Tibial nerve (tissue), 4 donors: ENCODE measurements around the gene PSME3. TPM values are rescaled to one million over a fixed set of nuclear protein-coding genes. Genes with fewer than 3 reads are reported as not detected.

Source experiments
- DNase-seq, 2 donors: peaks; one replicate each; pipeline ENCODE4 v3.0.0-alpha.2; 2019; ENCODE audit warnings: low spot score in 2 of 2
- H3K27ac ChIP-seq, 4 donors: fragments of 200-600 bp; sonication (generic) in 3 of 4; one replicate each; pipeline ENCODE4 v1.5.1; 2017 to 2019; ENCODE audit warnings: mild to moderate bottlenecking in 1 of 4
- H3K27me3 ChIP-seq, 2 donors: fragments of 200-600 bp; sonication (generic) in 1 of 2; one replicate each; pipeline versions ENCODE4 v1.5.1 to v1.6.0; 2017 to 2019
- H3K36me3 ChIP-seq, 3 donors: fragments of 200-600 bp; sonication (generic); one replicate each; pipeline ENCODE4 v1.5.1; 2018 to 2019
- H3K4me1 ChIP-seq, 4 donors: fragments of 200-600 bp; sonication (generic) in 3 of 4; one replicate each; pipeline ENCODE4 v1.5.1; 2017 to 2019
- H3K4me3 ChIP-seq, 4 donors: fragments of 200-600 bp; sonication (generic) in 3 of 4; one replicate each; pipeline ENCODE4 v1.5.1; 2017 to 2019; ENCODE audit warnings: mild to moderate bottlenecking in 1 of 4, moderate library complexity in 1 of 4
- H3K9me3 ChIP-seq, 4 donors: fragments of 200-600 bp; sonication (generic) in 3 of 4; one replicate each; pipeline ENCODE4 v1.5.1; 2017 to 2019
- CTCF ChIP-seq, 5 experiments: fragments of 200-600 bp in 3 of 5; fragments of 450-650 bp in 2 of 5; sonication (generic) in 3 of 5; IDR thresholded peaks; one replicate each; pipeline ENCODE4 v1.5.1; 2016 to 2019; ENCODE audit warnings: antibody characterized with exemption in 5 of 5, mild to moderate bottlenecking in 3 of 5, moderate library complexity in 2 of 5
- EP300 ChIP-seq, 2 donors: sonication (generic); formaldehyde crosslinking; IDR thresholded peaks; one replicate each; pipeline ENCODE4 v1.6.1; 2017; ENCODE audit warnings: antibody characterized with exemption in 2 of 2, mild to moderate bottlenecking in 1 of 2
- POLR2A ChIP-seq, 2 donors: fragments of 450-650 bp; IDR thresholded peaks; one replicate each; pipeline ENCODE4 v1.6.1; 2017; ENCODE audit warnings: antibody characterized with exemption in 2 of 2, mild to moderate bottlenecking in 2 of 2, moderate library complexity in 2 of 2
- WGBS, 2 donors: methylation state at CpG; one replicate each; pipeline ENCODE4 v1.1.5; 2018; 5-methylcytosine and 5-hydroxymethylcytosine counted together
- small RNA-seq: library from RNA; depleted of rRNA; stranded (forward); fragments of <200 nt; gene quantifications from one replicate; pipeline ENCODE3, GENCODE V24; 2016
- total RNA-seq, 4 donors: library from RNA; depleted of rRNA; stranded (reverse); fragments of >200 nt; gene quantifications; one replicate each; pipeline ENCODE4 v1.1.0, GENCODE V29; 2016

Gene PSME3
- total RNA-seq, 4 donors from 2014 or later, result 42.2 to 86.7 (median 53.7) TPM

GRCh38 chr17:42891539-42892152 lies 58.4 kb downstream of the PSME3 start:
- no peaks in the 10 kb centered on the region for H3K27me3 ChIP-seq
- no peak for TF ChIP-seq CTCF (IDR thresholded peaks at IDR 0.05)
- no peak for TF ChIP-seq EP300 (IDR thresholded peaks at IDR 0.05)
- no peak for TF ChIP-seq POLR2A (IDR thresholded peaks at IDR 0.05)
- no peaks in the 10 kb centered on the region for H3K9me3 ChIP-seq
- WGBS, 2 donors, result 23 to 33% methylated on average over 10 of the region's 10 CpGs
- H3K4me1 ChIP-seq, result peaks cover 0 to 24% (median 5%) of the 10 kb centered on the region in 4 donors
- H3K27ac ChIP-seq, result peak overlapping the region in 3 of 4 donors; percentile 57 to 79 (median 70)
- DNase-seq, result peak in 1 of 2 donors; percentile 33
- no peak overlapping the region for H3K4me3 ChIP-seq
- H3K36me3 ChIP-seq, result no peaks in the 10 kb centered on the region

- Histone ChIP-seq H3K27ac (peak overlapping the region in 1 of 4 donors; percentile 6), H3K27me3 (no peaks in the 10 kb centered on the region), H3K4me3 (no peak overlapping the region), H3K36me3 (no peaks in the 10 kb centered on the region), H3K9me3 (no peaks in the 10 kb centered on the region), H3K4me1 (peaks cover 0 to 24% (median 5%) of the 10 kb centered on the region in 4 donors)
- TF ChIP-seq POLR2A (IDR thresholded peaks at IDR 0.05), result no peak
- TF ChIP-seq CTCF (IDR thresholded peaks at IDR 0.05), result no peak
- TF ChIP-seq EP300 (IDR thresholded peaks at IDR 0.05), result peak in 1 of 2 donors; percentile 31
- DNase-seq, result no peak
- 17 to 31% methylated on average over 4 of the region's 4 CpGs for WGBS, 2 donors
These were observed 60.2 kb downstream of the PSME3 start for GRCh38 chr17:42893359-42893758.

Small RNAs within 50 kb of the gene (small RNA-seq; reads per million reads assigned to genes)
- not detected for gene MIR6781
- gene RNU6-287P, result not detected

Other genes with a start within 250 kb of the PSME3 start
- 10 to 100 TPM; 43.1 to 61.8 (median 57.7) TPM for gene RETREG3, start 224.0 kb upstream of the PSME3 start, total RNA-seq
- 10 to 100 TPM; 15.3 to 45.6 (median 21.6) TPM for gene TUBG1, start 223.7 kb upstream of the PSME3 start, total RNA-seq
- gene TUBG2, start 174.1 kb upstream of the PSME3 start, total RNA-seq, result 10 to 100 TPM; 48.2 to 92.4 (median 77.6) TPM
- gene PLEKHH3, start 156.4 kb upstream of the PSME3 start, total RNA-seq, result 10 to 100 TPM; 32.4 to 57.7 (median 46.1) TPM
- 10 to 100 TPM in 1 of 4 donors, 1 to 10 TPM in 3; 3.7 to 11.1 (median 7.1) TPM for gene CCR10, start 151.6 kb upstream of the PSME3 start, total RNA-seq
- gene CNTNAP1, start 150.9 kb upstream of the PSME3 start, total RNA-seq, result 10 to 100 TPM in 2 of 4 donors, 1 to 10 TPM in 2; 6.3 to 21.0 (median 12.6) TPM
- gene EZH1, start 88.4 kb upstream of the PSME3 start, total RNA-seq, result 100 to 1,000 TPM in 2 of 4 donors, 10 to 100 TPM in 2; 73.8 to 128 (median 109) TPM
- gene RAMP2, start 72.2 kb upstream of the PSME3 start, total RNA-seq, result 100 to 1,000 TPM in 1 of 4 donors, 10 to 100 TPM in 3; 32.6 to 113 (median 51.4) TPM
- gene VPS25, start 59.9 kb upstream of the PSME3 start, total RNA-seq, result 10 to 100 TPM; 24.5 to 44.7 (median 38.2) TPM
- 10 to 100 TPM in 2 of 4 donors, 1 to 10 TPM in 2; 3.6 to 15.6 (median 9.1) TPM for gene WNK4, start 52.8 kb upstream of the PSME3 start, total RNA-seq
- gene COA3, start 34.7 kb upstream of the PSME3 start, total RNA-seq, result 10 to 100 TPM; 58.2 to 91.7 (median 62.6) TPM
- under 1 TPM in 1 of 4 donors, not detected in 3; 0.22 TPM for gene CNTD1, start 34.5 kb upstream of the PSME3 start, total RNA-seq
- gene BECN1, start 9.1 kb upstream of the PSME3 start, total RNA-seq, result 100 to 1,000 TPM in 1 of 4 donors, 10 to 100 TPM in 3; 76.7 to 104 (median 80.4) TPM
- gene AOC2, start 11.2 kb downstream of the PSME3 start, total RNA-seq, result 1 to 10 TPM; 2.0 to 3.3 (median 3.0) TPM
- gene AOC3, start 17.8 kb downstream of the PSME3 start, total RNA-seq, result 10 to 100 TPM; 49.0 to 74.1 (median 53.0) TPM
- not detected for gene G6PC1, start 67.4 kb downstream of the PSME3 start, total RNA-seq
- gene AARSD1, start 131.1 kb downstream of the PSME3 start, total RNA-seq, result 10 to 100 TPM; 26.0 to 42.0 (median 31.3) TPM
- not detected for gene PTGES3L, start 146.7 kb downstream of the PSME3 start, total RNA-seq
- gene RUNDC1, start 147.2 kb downstream of the PSME3 start, total RNA-seq, result 10 to 100 TPM; 10.7 to 15.6 (median 12.9) TPM
- 1,000 to 10,000 TPM in 1 of 4 donors, 100 to 1,000 TPM in 3; 500 to 1,072 (median 818) TPM for gene RPL27, start 165.0 kb downstream of the PSME3 start, total RNA-seq
- gene IFI35, start 173.4 kb downstream of the PSME3 start, total RNA-seq, result 10 to 100 TPM; 36.1 to 59.0 (median 37.9) TPM
- 100 to 1,000 TPM; 203 to 246 (median 228) TPM for gene VAT1, start 189.0 kb downstream of the PSME3 start, total RNA-seq
- 1 to 10 TPM in 3 of 4 donors, under 1 TPM in 1; 0.59 to 2.6 (median 1.9) TPM for gene RND2, start 191.8 kb downstream of the PSME3 start, total RNA-seq